HEK293 (cell line): ENCODE results near the gene RBMXL3.

Source experiments
- GLI4 ChIP-seq: fragments of 450-650 bp; formaldehyde crosslinking; IDR thresholded peaks from 2 replicates; pipeline ENCODE4 v1.5.1; 2016; ENCODE audit warnings: missing biosample characterization, missing genetic modification characterization
- KLF1 ChIP-seq: fragments of 450-650 bp; formaldehyde crosslinking; IDR thresholded peaks from 2 replicates; pipeline ENCODE4 v1.5.1; 2016; ENCODE audit warnings: missing biosample characterization, missing genetic modification characterization
- KLF16 ChIP-seq: fragments of 450-650 bp; formaldehyde crosslinking; IDR thresholded peaks from 2 replicates; pipeline ENCODE4 v1.5.1; 2017; ENCODE audit warnings: missing biosample characterization, missing genetic modification characterization
- PRDM10 ChIP-seq: fragments of 450-650 bp; formaldehyde crosslinking; IDR thresholded peaks from 2 replicates; pipeline ENCODE4 v1.5.1; 2016; ENCODE audit warnings: missing biosample characterization, missing genetic modification characterization
- SP2 ChIP-seq: fragments of 450-650 bp; formaldehyde crosslinking; IDR thresholded peaks from 2 replicates; pipeline ENCODE4 v1.5.1; 2016; ENCODE audit warnings: missing biosample characterization, missing genetic modification characterization
- SP3 ChIP-seq: fragments of 450-650 bp; formaldehyde crosslinking; IDR thresholded peaks from 2 replicates; pipeline ENCODE4 v1.5.1; 2016; ENCODE audit warnings: missing biosample characterization, missing genetic modification characterization
- WT1 ChIP-seq: fragments of 450-650 bp; formaldehyde crosslinking; IDR thresholded peaks from 2 replicates; pipeline ENCODE4 v1.5.1; 2016; ENCODE audit warnings: missing biosample characterization, missing genetic modification characterization
- YY1 ChIP-seq: fragments of 450-650 bp; formaldehyde crosslinking; IDR thresholded peaks from 2 replicates; pipeline ENCODE4 v1.5.1; 2018; ENCODE audit warnings: missing biosample characterization, missing genetic modification characterization
- ZBTB17 ChIP-seq: fragments of 450-650 bp; formaldehyde crosslinking; IDR thresholded peaks from 2 replicates; pipeline ENCODE4 v1.5.1; 2016; ENCODE audit warnings: missing biosample characterization, missing genetic modification characterization
- ZNF132 ChIP-seq: fragments of 450-650 bp; formaldehyde crosslinking; IDR thresholded peaks from 2 replicates; pipeline ENCODE4 v1.5.1; 2017; ENCODE audit warnings: missing biosample characterization, missing genetic modification characterization, borderline replicate concordance
- ZNF16 ChIP-seq: fragments of 450-650 bp; formaldehyde crosslinking; IDR thresholded peaks from 2 replicates; pipeline ENCODE4 v1.5.1; 2016; ENCODE audit warnings: low read depth, missing biosample characterization, missing genetic modification characterization
- ZNF174 ChIP-seq: fragments of 450-650 bp; formaldehyde crosslinking; IDR thresholded peaks from 2 replicates; pipeline ENCODE4 v1.5.0; 2017; ENCODE audit warnings: missing biosample characterization, mild to moderate bottlenecking, missing genetic modification characterization
- ZNF214 ChIP-seq: fragments of 450-650 bp; formaldehyde crosslinking; IDR thresholded peaks from 2 replicates; pipeline ENCODE4 v1.5.1; 2017; ENCODE audit warnings: missing biosample characterization, mild to moderate bottlenecking, missing genetic modification characterization, borderline replicate concordance
- ZNF274 ChIP-seq, 2 experiments: fragments of 200-500 bp in 1 of 2; fragments of 450-650 bp in 1 of 2; sonication (Bioruptor generic) in 1 of 2; formaldehyde crosslinking in 1 of 2; IDR thresholded peaks; 2 replicates each; pipeline versions ENCODE4 v1.5.1 to v1.6.1; 2014 to 2016; ENCODE audit warnings: borderline replicate concordance in 1 of 2, inconsistent platforms in 1 of 2, low read length in 1 of 2, missing biosample characterization in 1 of 2, missing genetic modification characterization in 1 of 2
- ZNF324 ChIP-seq: fragments of 450-650 bp; formaldehyde crosslinking; IDR thresholded peaks from 2 replicates; pipeline ENCODE4 v1.5.1; 2016; ENCODE audit warnings: missing biosample characterization, missing genetic modification characterization
- ZNF335 ChIP-seq: fragments of 450-650 bp; formaldehyde crosslinking; conservative IDR thresholded peaks from 2 replicates; pipeline ENCODE4 v1.5.1; 2016; ENCODE audit warnings: missing biosample characterization, missing genetic modification characterization
- ZNF394 ChIP-seq: fragments of 450-650 bp; formaldehyde crosslinking; IDR thresholded peaks from 2 replicates; pipeline ENCODE4 v1.5.1; 2016; ENCODE audit warnings: missing biosample characterization, missing genetic modification characterization, mild to moderate bottlenecking, moderate library complexity, borderline replicate concordance
- ZNF423 ChIP-seq: fragments of 450-650 bp; formaldehyde crosslinking; IDR thresholded peaks from 2 replicates; pipeline ENCODE4 v1.5.1; 2016; ENCODE audit warnings: missing biosample characterization, missing genetic modification characterization
- ZNF513 ChIP-seq: fragments of 450-650 bp; IDR thresholded peaks from 2 replicates; pipeline ENCODE4 v1.5.1; 2018; ENCODE audit warnings: missing biosample characterization, missing genetic modification characterization
- ZNF548 ChIP-seq: fragments of 450-650 bp; formaldehyde crosslinking; IDR thresholded peaks from 2 replicates; pipeline ENCODE4 v1.5.1; 2016; ENCODE audit warnings: missing biosample characterization, missing genetic modification characterization
- ZNF549 ChIP-seq: fragments of 450-650 bp; IDR thresholded peaks from 2 replicates; pipeline ENCODE4 v1.5.1; 2018; ENCODE audit warnings: missing biosample characterization, missing genetic modification characterization, mild to moderate bottlenecking, inconsistent platforms, moderate library complexity
- ZNF580 ChIP-seq: fragments of 450-650 bp; formaldehyde crosslinking; IDR thresholded peaks from 2 replicates; pipeline ENCODE4 v1.5.1; 2016; ENCODE audit warnings: missing biosample characterization, missing genetic modification characterization
- ZNF600 ChIP-seq: fragments of 450-650 bp; formaldehyde crosslinking; IDR thresholded peaks from 2 replicates; pipeline ENCODE4 v1.5.1; 2016; ENCODE audit warnings: missing biosample characterization, missing genetic modification characterization
- ZNF623 ChIP-seq: fragments of 450-650 bp; formaldehyde crosslinking; IDR thresholded peaks from 2 replicates; pipeline ENCODE4 v1.5.1; 2016; ENCODE audit warnings: missing biosample characterization, missing genetic modification characterization
- ZNF624 ChIP-seq: fragments of 450-650 bp; formaldehyde crosslinking; IDR thresholded peaks from 2 replicates; pipeline ENCODE4 v1.5.1; 2017; ENCODE audit warnings: missing biosample characterization, missing genetic modification characterization
- ZNF660 ChIP-seq: fragments of 450-650 bp; IDR thresholded peaks from 2 replicates; pipeline ENCODE4 v1.5.1; 2018; ENCODE audit warnings: missing biosample characterization, mild to moderate bottlenecking, missing genetic modification characterization
- ZNF701 ChIP-seq: fragments of 450-650 bp; formaldehyde crosslinking; IDR thresholded peaks from 2 replicates; pipeline ENCODE4 v1.5.1; 2016; ENCODE audit warnings: missing biosample characterization, missing genetic modification characterization
- ZNF76 ChIP-seq: fragments of 450-650 bp; formaldehyde crosslinking; IDR thresholded peaks from 2 replicates; pipeline ENCODE4; 2016; ENCODE audit warnings: low read depth, missing biosample characterization, missing genetic modification characterization, borderline replicate concordance
- TF ChIP-seq, protein P1 (sequence below): fragments of 450-650 bp; formaldehyde crosslinking; IDR thresholded peaks from 2 replicates; pipeline ENCODE4 v1.5.1; 2016; ENCODE audit warnings: missing biosample characterization, missing genetic modification characterization
- TF ChIP-seq, protein P2 (sequence below): fragments of 450-650 bp; formaldehyde crosslinking; IDR thresholded peaks from 2 replicates; pipeline ENCODE4 v1.5.1; 2016; ENCODE audit warnings: missing biosample characterization, missing genetic modification characterization

The RBMXL3 gene

GRCh38 chrX:115233497-115234455, 44.6 kb downstream of the RBMXL3 start, which contains the start of gene LRCH2 (continued):
- TF ChIP-seq ZNF335 (tag by site-specific recombination) (no peak), ZNF214 (no peak), ZNF549 (tag by site-specific recombination) (no peak), KLF16 (tag by site-specific recombination) (0 out of 2 replicates have a peak, but pooled peaks have one; percentile 28), SP2 (tag by site-specific recombination) (peak; percentile 48; the same call in 1 of the 2 replicates), ZNF274 (IDR thresholded peaks at IDR 0.05; ENCODE audit: low read length) (no peak), ZNF274 (tag by site-specific recombination; IDR thresholded peaks at IDR 0.05; ENCODE audit: borderline replicate concordance) (no peak), ZNF580 (tag by site-specific recombination) (no peak), ZNF600 (tag by site-specific recombination) (peak; percentile 47; the same call in 1 of the 2 replicates), ZNF660 (tag by site-specific recombination) (no peak), ZNF623 (no peak), ZNF513 (tag by site-specific recombination) (no peak), ZNF16 (no peak), KLF1 (tag by site-specific recombination) (0 out of 2 replicates have a peak, but pooled peaks have one; percentile 15), ZNF548 (tag by site-specific recombination) (no peak), ZBTB17 (tag by site-specific recombination) (peak; percentile 30), YY1 (tag by site-specific recombination) (no peak), ZNF132 (no peak), SP3 (0 out of 2 replicates have a peak, but pooled peaks have one; percentile 27), ZNF394 (tag by site-specific recombination) (no peak), GLI4 (tag by site-specific recombination) (no peak), WT1 (no peak), ZNF76 (no peak), ZNF701 (tag by site-specific recombination) (no peak), ZNF174 (tag by site-specific recombination) (no peak), ZNF423 (tag by site-specific recombination) (no peak), PRDM10 (peak; percentile 53; the same call in 1 of the 2 replicates), ZNF624 (tag by site-specific recombination) (no peak), ZNF324 (tag by site-specific recombination) (no peak)
- TF ChIP-seq, protein P1, sequence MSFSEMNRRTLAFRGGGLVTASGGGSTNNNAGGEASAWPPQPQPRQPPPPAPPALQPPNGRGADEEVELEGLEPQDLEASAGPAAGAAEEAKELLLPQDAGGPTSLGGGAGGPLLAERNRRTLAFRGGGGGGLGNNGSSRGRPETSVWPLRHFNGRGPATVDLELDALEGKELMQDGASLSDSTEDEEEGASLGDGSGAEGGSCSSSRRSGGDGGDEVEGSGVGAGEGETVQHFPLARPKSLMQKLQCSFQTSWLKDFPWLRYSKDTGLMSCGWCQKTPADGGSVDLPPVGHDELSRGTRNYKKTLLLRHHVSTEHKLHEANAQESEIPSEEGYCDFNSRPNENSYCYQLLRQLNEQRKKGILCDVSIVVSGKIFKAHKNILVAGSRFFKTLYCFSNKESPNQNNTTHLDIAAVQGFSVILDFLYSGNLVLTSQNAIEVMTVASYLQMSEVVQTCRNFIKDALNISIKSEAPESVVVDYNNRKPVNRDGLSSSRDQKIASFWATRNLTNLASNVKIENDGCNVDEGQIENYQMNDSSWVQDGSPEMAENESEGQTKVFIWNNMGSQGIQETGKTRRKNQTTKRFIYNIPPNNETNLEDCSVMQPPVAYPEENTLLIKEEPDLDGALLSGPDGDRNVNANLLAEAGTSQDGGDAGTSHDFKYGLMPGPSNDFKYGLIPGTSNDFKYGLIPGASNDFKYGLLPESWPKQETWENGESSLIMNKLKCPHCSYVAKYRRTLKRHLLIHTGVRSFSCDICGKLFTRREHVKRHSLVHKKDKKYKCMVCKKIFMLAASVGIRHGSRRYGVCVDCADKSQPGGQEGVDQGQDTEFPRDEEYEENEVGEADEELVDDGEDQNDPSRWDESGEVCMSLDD (tag by site-specific recombination): no peak
- TF ChIP-seq, protein P2, sequence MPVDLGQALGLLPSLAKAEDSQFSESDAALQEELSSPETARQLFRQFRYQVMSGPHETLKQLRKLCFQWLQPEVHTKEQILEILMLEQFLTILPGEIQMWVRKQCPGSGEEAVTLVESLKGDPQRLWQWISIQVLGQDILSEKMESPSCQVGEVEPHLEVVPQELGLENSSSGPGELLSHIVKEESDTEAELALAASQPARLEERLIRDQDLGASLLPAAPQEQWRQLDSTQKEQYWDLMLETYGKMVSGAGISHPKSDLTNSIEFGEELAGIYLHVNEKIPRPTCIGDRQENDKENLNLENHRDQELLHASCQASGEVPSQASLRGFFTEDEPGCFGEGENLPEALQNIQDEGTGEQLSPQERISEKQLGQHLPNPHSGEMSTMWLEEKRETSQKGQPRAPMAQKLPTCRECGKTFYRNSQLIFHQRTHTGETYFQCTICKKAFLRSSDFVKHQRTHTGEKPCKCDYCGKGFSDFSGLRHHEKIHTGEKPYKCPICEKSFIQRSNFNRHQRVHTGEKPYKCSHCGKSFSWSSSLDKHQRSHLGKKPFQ (tag by site-specific recombination): no peak
